HL-60/S4 (cell line): ENCODE data around the gene GLT6D1.

Source experiments
- in situ Hi-C: fragments of 300-500 bp; cut with MboI; formaldehyde crosslinking; loops from 2 replicates; pipeline ENCODE4 v1.14.3; 2022; ENCODE audit warnings: low sequenced_read_pairs

The GLT6D1 gene

GRCh38 chr9:135609366-135609955 is 29.9 kb downstream of the GLT6D1 start:
- in situ Hi-C loops = no loop called here

- in situ Hi-C loops = no loop called here
These were observed 30.4 kb downstream of the GLT6D1 start for GRCh38 chr9:135608999-135609317.

GRCh38 chr9:135608294-135608998 is 30.9 kb downstream of the GLT6D1 start:
- in situ Hi-C loops = no loop called here

- in situ Hi-C loops = no loop called here
These were observed 31.7 kb downstream of the GLT6D1 start for GRCh38 chr9:135607401-135608293.

- in situ Hi-C loops = no loop called here
These were observed 32.5 kb downstream of the GLT6D1 start for GRCh38 chr9:135606885-135607259.

- in situ Hi-C loops = no loop called here
These were observed 34.0 kb downstream of the GLT6D1 start for GRCh38 chr9:135605238-135605781.

- in situ Hi-C loops = no loop called here
These were observed 34.7 kb downstream of the GLT6D1 start for GRCh38 chr9:135604437-135605237.

GRCh38 chr9:135602789-135603481 is 36.4 kb downstream of the GLT6D1 start:
- in situ Hi-C loops = no loop called here

GRCh38 chr9:135601988-135602387 is 37.4 kb downstream of the GLT6D1 start:
- in situ Hi-C loops = no loop called here

- in situ Hi-C loops = no loop called here
These were observed 39.0 kb downstream of the GLT6D1 start for GRCh38 chr9:135600296-135600817.

GRCh38 chr9:135596211-135596610 is 43.1 kb downstream of the GLT6D1 start:
- in situ Hi-C loops = no loop called here

GRCh38 chr9:135592625-135593024 is 46.7 kb downstream of the GLT6D1 start:
- in situ Hi-C loops = no loop called here

- in situ Hi-C loops = no loop called here
These were observed 47.1 kb downstream of the GLT6D1 start for GRCh38 chr9:135592331-135592590.

- in situ Hi-C loops = no loop called here
These were observed 47.6 kb downstream of the GLT6D1 start for GRCh38 chr9:135591506-135592330.

GRCh38 chr9:135590486-135591079 is 48.8 kb downstream of the GLT6D1 start:
- in situ Hi-C loops = no loop called here

GRCh38 chr9:135589596-135590485 is 49.5 kb downstream of the GLT6D1 start:
- in situ Hi-C loops = no loop called here

GRCh38 chr9:135588886-135589595 is 50.3 kb downstream of the GLT6D1 start:
- in situ Hi-C loops = no loop called here
